Liver (tissue), 9 donors: ENCODE measurements around the gene TGFBI. TPM values are rescaled to one million over a fixed set of nuclear protein-coding genes. Genes with fewer than 3 reads are reported as not detected.

Experiments used
- DNase-seq: peaks from one replicate; pipeline ENCODE4 v3.0.0-alpha.2; 2017; ENCODE audit warnings: low spot score
- H3K27ac ChIP-seq, 2 donors: one replicate each; pipeline ENCODE4 v1.7.0; 2013; ENCODE audit warnings: inconsistent platforms in 2 of 2, low read length in 2 of 2, control low read depth in 1 of 2, low read depth in 1 of 2, mild to moderate bottlenecking in 1 of 2
- H3K27me3 ChIP-seq, 4 donors: one replicate each; pipeline versions ENCODE4 v1.6.1 to v1.7.0; 2013; ENCODE audit warnings: low read length in 3 of 4, inconsistent platforms in 1 of 4, mild to moderate bottlenecking in 1 of 4, moderate library complexity in 1 of 4; ENCODE audit not compliant: control insufficient read depth in 4 of 4, insufficient read depth in 4 of 4
- H3K36me3 ChIP-seq, 4 donors: one replicate each; pipeline versions ENCODE4 v1.6.1 to v1.7.0; 2013; ENCODE audit warnings: low read length in 3 of 4, mild to moderate bottlenecking in 3 of 4, low read depth in 1 of 4, moderate library complexity in 1 of 4; ENCODE audit not compliant: control insufficient read depth in 4 of 4, insufficient read depth in 3 of 4
- H3K4me1 ChIP-seq, 4 donors: one replicate each; pipeline versions ENCODE4 v1.6.1 to v1.7.0; 2013; ENCODE audit warnings: low read length in 3 of 4, mild to moderate bottlenecking in 3 of 4, moderate library complexity in 1 of 4; ENCODE audit not compliant: control insufficient read depth in 4 of 4, insufficient read depth in 4 of 4
- H3K4me3 ChIP-seq, 3 donors: one replicate each; pipeline versions ENCODE4 v1.6.1 to v1.7.0; 2013; ENCODE audit warnings: low read length in 3 of 3, control low read depth in 1 of 3, low read depth in 1 of 3, mild to moderate bottlenecking in 1 of 3
- H3K9ac ChIP-seq, 2 donors: one replicate each; pipeline ENCODE4 v1.7.0; 2013; ENCODE audit warnings: low read length in 2 of 2, mild to moderate bottlenecking in 2 of 2, moderate library complexity in 2 of 2, control low read depth in 1 of 2, low read depth in 1 of 2
- H3K9me3 ChIP-seq, 4 donors: one replicate each; pipeline versions ENCODE4 v1.6.1 to v1.7.0; 2013; ENCODE audit warnings: low read length in 3 of 4; ENCODE audit not compliant: control insufficient read depth in 4 of 4
- ATF3 ChIP-seq: IDR thresholded peaks from 2 replicates; pipeline ENCODE4 v1.6.1; 2016; ENCODE audit warnings: antibody characterized with exemption
- EGR1 ChIP-seq, 2 donors: IDR thresholded peaks; 2 replicates each; pipeline ENCODE4 v1.6.1; 2016 to 2018; ENCODE audit warnings: antibody characterized with exemption in 2 of 2, low read depth in 2 of 2
- FOXA2 ChIP-seq: IDR thresholded peaks from 2 replicates; pipeline ENCODE4 v1.6.1; 2016; ENCODE audit warnings: antibody characterized with exemption
- GABPA ChIP-seq, 2 donors: IDR thresholded peaks in 1 of 2; conservative IDR thresholded peaks in 1 of 2; 2 replicates each; pipeline ENCODE4 v1.6.1; 2016; ENCODE audit warnings: antibody characterized with exemption in 2 of 2, mild to moderate bottlenecking in 1 of 2, moderate library complexity in 1 of 2
- HNF4A ChIP-seq, 2 donors: conservative IDR thresholded peaks; 2 replicates each; pipeline ENCODE4 v1.6.1; 2016; ENCODE audit warnings: antibody characterized with exemption in 2 of 2, mild to moderate bottlenecking in 2 of 2
- HNF4G ChIP-seq: IDR thresholded peaks from 2 replicates; pipeline ENCODE4 v1.6.1; 2016; ENCODE audit warnings: antibody characterized with exemption
- JUND ChIP-seq, 2 donors: IDR thresholded peaks; 2 replicates each; pipeline ENCODE4 v1.6.1; 2016; ENCODE audit warnings: antibody characterized with exemption in 2 of 2
- NR2F2 ChIP-seq: IDR thresholded peaks from 2 replicates; pipeline ENCODE4 v1.6.1; 2016; ENCODE audit warnings: antibody characterized with exemption
- RAD21 ChIP-seq, 2 donors: IDR thresholded peaks; 2 replicates each; pipeline ENCODE4 v1.6.1; 2016; ENCODE audit warnings: antibody characterized with exemption in 2 of 2, mild to moderate bottlenecking in 2 of 2
- RXRA ChIP-seq, 2 donors: IDR thresholded peaks; 2 replicates each; pipeline ENCODE4 v1.6.1; 2017 to 2018; ENCODE audit warnings: antibody characterized with exemption in 2 of 2, mild to moderate bottlenecking in 1 of 2
- SP1 ChIP-seq: IDR thresholded peaks from 2 replicates; pipeline ENCODE4 v1.6.1; 2018; ENCODE audit warnings: antibody characterized with exemption, mild to moderate bottlenecking
- TAF1 ChIP-seq: conservative IDR thresholded peaks from 2 replicates; pipeline ENCODE4 v1.6.1; 2016; ENCODE audit warnings: antibody characterized with exemption, mild to moderate bottlenecking
- ZBTB33 ChIP-seq: IDR thresholded peaks from 2 replicates; pipeline ENCODE4 v1.6.1; 2016; ENCODE audit warnings: antibody characterized with exemption
- WGBS: extraction: QIAGEN DNeasy Blood & Tissue Kit; methylation state at CpG from one replicate; pipeline ENCODE4 v1.1.7; 2013; 5-methylcytosine and 5-hydroxymethylcytosine counted together
- polyA plus RNA-seq, 2 donors: library from polyadenylated mRNA; stranded (reverse) in 1 of 2; unstranded in 1 of 2; fragments of 200-250 nt in 1 of 2; fragments of >200 nt in 1 of 2; fragmentation: Nextera tagmentation in 1 of 2; extraction: Ambion mirVana in 1 of 2; gene quantifications; one replicate each; pipeline versions ENCODE4 v1.2.1 to v1.2.3, GENCODE V29; 2013 to 2015
- total RNA-seq, 2 donors: library from RNA; depleted of rRNA; stranded (reverse); fragments of >200 nt; gene quantifications; one replicate each; pipeline ENCODE4 v1.2.3, GENCODE V29; 2014
- TF ChIP-seq, protein P1 (sequence below): IDR thresholded peaks from 2 replicates; pipeline ENCODE4 v1.6.1; 2016; ENCODE audit warnings: antibody characterized with exemption
- donor health status: healthy.
- donor health status: healthy.
- donor health status: healthy.
- donor health status: healthy.
- donor health status: healthy.

The TGFBI gene
- total and polyA plus RNA-seq, 4 donors = 33.7 to 144 (median 44.1) TPM

DNA sequence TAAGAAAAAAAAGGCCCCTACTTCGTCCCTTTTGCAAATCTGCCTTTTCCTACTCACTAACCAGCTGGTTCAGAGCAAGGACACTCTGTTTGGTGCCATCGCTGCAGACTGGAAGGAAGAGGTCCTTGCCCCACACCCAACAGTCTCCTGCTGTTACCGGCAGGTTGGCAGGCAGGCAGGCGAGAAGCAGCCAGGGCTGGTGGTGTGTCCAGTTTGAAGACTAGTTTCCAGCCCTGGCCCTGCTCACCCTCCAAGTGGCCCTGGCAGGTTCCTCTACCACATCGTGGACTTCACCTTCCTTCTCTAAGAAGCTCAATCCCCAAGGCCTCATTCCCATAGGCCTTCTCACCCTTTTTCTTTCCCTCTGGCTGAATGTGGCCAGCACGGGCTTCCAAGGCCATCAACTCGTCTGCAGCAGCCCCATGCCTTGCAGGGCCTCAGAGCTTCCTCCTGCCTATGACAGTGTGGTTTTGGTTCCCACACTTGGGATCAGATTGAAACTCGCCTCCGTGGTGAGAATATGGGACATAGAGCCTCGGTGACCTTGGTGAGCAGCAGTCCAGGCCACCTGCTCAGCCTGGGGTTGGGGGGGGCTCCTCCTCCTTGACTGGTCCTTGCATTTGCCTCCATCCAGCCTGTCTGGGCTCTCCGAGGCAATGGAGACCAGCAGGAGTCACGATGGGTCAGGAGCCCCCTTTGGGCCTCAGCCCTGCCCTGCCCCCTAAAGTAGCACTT lies 22.9 kb downstream of the TGFBI start:
- H3K36me3 ChIP-seq = peaks cover 0 to 28% (median 18%) of the 10 kb centered on the region in 4 donors
- 90% methylated on average over 12 of the region's 12 CpGs for WGBS
- no peak for DNase-seq
- H3K9me3 ChIP-seq = no peaks in the 10 kb centered on the region
- H3K9ac ChIP-seq = no peak overlapping the region
- H3K4me1 ChIP-seq = peaks cover 13 to 34% (median 15%) of the 10 kb centered on the region in 4 donors
- TF ChIP-seq HNF4A (conservative IDR thresholded peaks at IDR 0.05) (no peak), ZBTB33 (no peak), JUND (IDR thresholded peaks at IDR 0.05) (no peak), SP1 (no peak), EGR1 (IDR thresholded peaks at IDR 0.05; ENCODE audit: low read depth in 2 of 2) (no peak), FOXA2 (no peak), GABPA (IDR thresholded peaks at IDR 0.05 in 1 of 2, conservative IDR thresholded peaks at IDR 0.05 in 1 of 2) (no peak), RAD21 (IDR thresholded peaks at IDR 0.05) (no peak), ATF3 (no peak)
- peak overlapping the region; percentile 91 to 93 for H3K27ac ChIP-seq
- H3K27me3 ChIP-seq = no peaks in the 10 kb centered on the region
- H3K4me3 ChIP-seq = no peak overlapping the region

DNA sequence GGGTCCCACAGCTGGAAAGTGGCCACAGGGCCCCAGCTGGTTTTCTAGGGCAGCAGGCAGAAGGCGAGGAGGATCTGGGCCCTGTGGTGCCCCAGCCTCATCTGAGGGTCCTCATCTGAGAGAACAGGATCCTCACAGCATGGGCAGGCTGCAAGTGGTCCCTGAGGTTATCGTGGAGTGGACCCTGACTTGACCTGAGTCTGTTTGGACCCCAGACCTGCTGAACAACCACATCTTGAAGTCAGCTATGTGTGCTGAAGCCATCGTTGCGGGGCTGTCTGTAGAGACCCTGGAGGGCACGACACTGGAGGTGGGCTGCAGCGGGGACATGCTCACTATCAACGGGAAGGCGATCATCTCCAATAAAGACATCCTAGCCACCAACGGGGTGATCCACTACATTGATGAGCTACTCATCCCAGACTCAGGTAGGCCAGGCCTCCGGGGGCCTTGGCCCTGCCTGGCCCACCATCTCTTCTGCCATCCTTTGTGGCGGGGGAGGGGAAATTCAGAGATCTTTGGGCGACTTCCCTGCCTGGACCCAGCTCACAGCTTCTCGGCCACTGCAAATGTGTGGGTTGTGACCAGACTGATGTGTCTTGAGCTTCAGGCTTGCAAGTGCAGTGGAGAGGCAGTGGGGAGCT lies 24.0 kb downstream of the TGFBI start:
- H3K27me3 ChIP-seq = no peaks in the 10 kb centered on the region
- H3K27ac ChIP-seq = peak overlapping the region; percentile 91 to 93
- H3K4me1 ChIP-seq = peaks cover 20 to 45% (median 21%) of the 10 kb centered on the region in 4 donors
- WGBS = 94% methylated on average over 13 of the region's 13 CpGs
- H3K4me3 ChIP-seq = no peak overlapping the region
- TF ChIP-seq NR2F2 (no peak), ATF3 (no peak), HNF4G (no peak), RXRA (IDR thresholded peaks at IDR 0.05) (no peak), HNF4A (conservative IDR thresholded peaks at IDR 0.05) (no peak), FOXA2 (no peak), TAF1 (no peak), SP1 (no peak)
- TF ChIP-seq, protein P1, sequence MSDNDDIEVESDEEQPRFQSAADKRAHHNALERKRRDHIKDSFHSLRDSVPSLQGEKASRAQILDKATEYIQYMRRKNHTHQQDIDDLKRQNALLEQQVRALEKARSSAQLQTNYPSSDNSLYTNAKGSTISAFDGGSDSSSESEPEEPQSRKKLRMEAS = no peak
- no peaks in the 10 kb centered on the region for H3K9me3 ChIP-seq
- no peak for DNase-seq
- H3K36me3 ChIP-seq = peaks cover 0 to 16% (median 15%) of the 10 kb centered on the region in 4 donors
- peak overlapping the region in 1 of 2 donors; percentile 18 for H3K9ac ChIP-seq
